ENCODE results near the gene PTPRA. TPM values are rescaled to one million over a fixed set of nuclear protein-coding genes. Genes with fewer than 3 reads are reported as not detected.

Gene PTPRA
- total RNA-seq, 1 donor from 2014 or later: 63.3 TPM

DNA sequence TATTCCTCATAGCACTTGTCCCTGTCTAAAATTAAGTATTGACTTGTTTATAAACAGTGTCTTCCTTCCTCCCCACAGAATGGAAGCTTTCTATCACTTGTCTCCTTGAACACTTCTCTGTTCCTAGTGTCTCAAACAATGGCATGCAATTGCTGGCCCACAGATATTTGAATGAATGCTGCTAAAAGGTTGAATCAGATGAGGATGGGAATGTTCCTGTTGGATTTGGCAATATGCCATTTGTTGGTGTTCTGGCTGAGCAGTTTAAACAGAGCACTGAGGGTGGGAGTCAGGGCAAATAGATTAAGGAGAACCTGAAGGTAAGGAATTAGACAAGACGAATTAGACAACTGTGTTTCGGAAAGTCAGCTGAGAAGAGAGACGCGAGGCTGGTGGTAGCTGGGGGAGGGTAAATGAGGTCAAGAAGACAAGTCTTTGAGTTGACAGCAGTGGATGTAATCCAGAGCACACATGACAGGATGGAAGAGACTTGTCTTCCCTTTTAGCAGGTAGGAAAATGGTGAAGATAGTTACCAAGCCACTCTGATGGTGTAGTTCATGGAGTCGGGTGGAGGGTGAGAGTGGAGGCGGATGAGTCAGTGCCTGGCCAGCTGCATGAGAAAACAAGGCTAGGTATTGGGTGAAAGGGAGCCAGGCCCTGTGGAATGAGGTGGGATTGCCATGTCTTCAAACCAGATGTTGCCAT lies 111.8 kb downstream of the PTPRA start:
- Histone ChIP-seq H3K36me3 (peaks cover 44% of the 10 kb centered on the region), H3K9me3 (no peaks in the 10 kb centered on the region), H3K27ac (no peak overlapping the region), H3K4me3 (no peak overlapping the region), H3K27me3 (ENCODE audit: low read depth) (no peaks in the 10 kb centered on the region), H3K4me1 (peaks cover 17% of the 10 kb centered on the region)
- TF ChIP-seq, protein P1, sequence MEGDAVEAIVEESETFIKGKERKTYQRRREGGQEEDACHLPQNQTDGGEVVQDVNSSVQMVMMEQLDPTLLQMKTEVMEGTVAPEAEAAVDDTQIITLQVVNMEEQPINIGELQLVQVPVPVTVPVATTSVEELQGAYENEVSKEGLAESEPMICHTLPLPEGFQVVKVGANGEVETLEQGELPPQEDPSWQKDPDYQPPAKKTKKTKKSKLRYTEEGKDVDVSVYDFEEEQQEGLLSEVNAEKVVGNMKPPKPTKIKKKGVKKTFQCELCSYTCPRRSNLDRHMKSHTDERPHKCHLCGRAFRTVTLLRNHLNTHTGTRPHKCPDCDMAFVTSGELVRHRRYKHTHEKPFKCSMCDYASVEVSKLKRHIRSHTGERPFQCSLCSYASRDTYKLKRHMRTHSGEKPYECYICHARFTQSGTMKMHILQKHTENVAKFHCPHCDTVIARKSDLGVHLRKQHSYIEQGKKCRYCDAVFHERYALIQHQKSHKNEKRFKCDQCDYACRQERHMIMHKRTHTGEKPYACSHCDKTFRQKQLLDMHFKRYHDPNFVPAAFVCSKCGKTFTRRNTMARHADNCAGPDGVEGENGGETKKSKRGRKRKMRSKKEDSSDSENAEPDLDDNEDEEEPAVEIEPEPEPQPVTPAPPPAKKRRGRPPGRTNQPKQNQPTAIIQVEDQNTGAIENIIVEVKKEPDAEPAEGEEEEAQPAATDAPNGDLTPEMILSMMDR (IDR thresholded peaks at IDR 0.05): no peak
- DNase-seq: no peak
- peak in 1 of 2 donors; percentile 49 for ATAC-seq
- intact Hi-C loops (cut with DNase I): no loop called here

GRCh38 chr20:2986466-2986865 lies 113.2 kb downstream of the PTPRA start:
- intact Hi-C loops (cut with DNase I): no loop called here
- peak; percentile 72 to 78 for ATAC-seq
- DNase-seq: no peak
- TF ChIP-seq, protein P1 (IDR thresholded peaks at IDR 0.05): no peak
- H3K27ac ChIP-seq: peak overlapping the region; percentile 1
- peaks cover 17% of the 10 kb centered on the region for H3K4me1 ChIP-seq
- no peaks in the 10 kb centered on the region for H3K9me3 ChIP-seq
- H3K4me3 ChIP-seq: no peak overlapping the region
- no peaks in the 10 kb centered on the region for H3K27me3 ChIP-seq (ENCODE audit: low read depth)
- peaks cover 57% of the 10 kb centered on the region for H3K36me3 ChIP-seq

DNA sequence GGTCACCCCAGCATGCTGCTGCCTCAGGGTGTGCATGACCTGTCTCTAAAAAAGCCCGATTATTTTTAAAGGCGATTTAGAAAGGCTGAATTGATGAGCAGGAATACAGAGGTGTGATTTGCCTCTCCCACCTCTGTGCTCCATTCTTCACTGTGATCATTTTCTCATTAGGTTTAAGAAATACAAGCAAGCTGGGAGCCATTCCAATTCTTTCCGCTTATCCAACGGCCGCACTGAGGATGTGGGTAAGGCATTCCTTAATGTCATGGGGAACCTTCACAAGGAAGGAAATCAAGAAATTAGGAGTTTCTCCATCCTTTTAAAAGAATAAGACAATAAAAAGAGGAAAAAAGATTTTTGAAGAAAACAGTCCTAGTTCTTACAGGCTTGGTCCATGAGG lies 114.6 kb downstream of the PTPRA start:
- no peak for ATAC-seq
- Histone ChIP-seq H3K4me1 (peaks cover 17% of the 10 kb centered on the region), H3K4me3 (no peak overlapping the region), H3K27me3 (ENCODE audit: low read depth) (no peaks in the 10 kb centered on the region), H3K27ac (no peak overlapping the region), H3K9me3 (no peaks in the 10 kb centered on the region), H3K36me3 (peaks cover 71% of the 10 kb centered on the region)
- TF ChIP-seq, protein P1 (IDR thresholded peaks at IDR 0.05): no peak
- intact Hi-C loops (cut with DNase I): no loop called here
- no peak for DNase-seq

- H3K9me3 ChIP-seq: no peaks in the 10 kb centered on the region
- DNase-seq: no peak
- no peak overlapping the region for H3K4me3 ChIP-seq
- TF ChIP-seq, protein P1 (IDR thresholded peaks at IDR 0.05): no peak
- peaks cover 3% of the 10 kb centered on the region for H3K4me1 ChIP-seq
- H3K36me3 ChIP-seq: peaks cover 98% of the 10 kb centered on the region
- H3K27ac ChIP-seq: no peak overlapping the region
- intact Hi-C loops (cut with DNase I): no loop called here
- ATAC-seq: no peak
- no peaks in the 10 kb centered on the region for H3K27me3 ChIP-seq (ENCODE audit: low read depth)
These were observed 118.3 kb downstream of the PTPRA start for GRCh38 chr20:2991532-2991931.

GRCh38 chr20:2993250-2993649 lies 120.0 kb downstream of the PTPRA start:
- H3K4me3 ChIP-seq: no peak overlapping the region
- no peaks in the 10 kb centered on the region for H3K9me3 ChIP-seq
- ATAC-seq (no peak), DNase-seq (no peak)
- TF ChIP-seq, protein P1 (IDR thresholded peaks at IDR 0.05): no peak
- H3K27me3 ChIP-seq (ENCODE audit: low read depth): no peaks in the 10 kb centered on the region
- intact Hi-C loops (cut with DNase I): no loop called here
- H3K4me1 ChIP-seq: no peaks in the 10 kb centered on the region
- H3K36me3 ChIP-seq: peaks cover 92% of the 10 kb centered on the region
- H3K27ac ChIP-seq: no peak overlapping the region

Measured in lower lobe of right lung (tissue), 2 donors.